ENCODE data around the gene ELF3. TPM values are rescaled to one million over a fixed set of nuclear protein-coding genes. Genes with fewer than 3 reads are reported as not detected.

ELF3 gene
- total and polyA plus RNA-seq, 2 of the 8 experiments (the other 6 are each of a cell fraction or from before 2014, with no cell fraction given), result 17.3 to 25.0 TPM

DNA sequence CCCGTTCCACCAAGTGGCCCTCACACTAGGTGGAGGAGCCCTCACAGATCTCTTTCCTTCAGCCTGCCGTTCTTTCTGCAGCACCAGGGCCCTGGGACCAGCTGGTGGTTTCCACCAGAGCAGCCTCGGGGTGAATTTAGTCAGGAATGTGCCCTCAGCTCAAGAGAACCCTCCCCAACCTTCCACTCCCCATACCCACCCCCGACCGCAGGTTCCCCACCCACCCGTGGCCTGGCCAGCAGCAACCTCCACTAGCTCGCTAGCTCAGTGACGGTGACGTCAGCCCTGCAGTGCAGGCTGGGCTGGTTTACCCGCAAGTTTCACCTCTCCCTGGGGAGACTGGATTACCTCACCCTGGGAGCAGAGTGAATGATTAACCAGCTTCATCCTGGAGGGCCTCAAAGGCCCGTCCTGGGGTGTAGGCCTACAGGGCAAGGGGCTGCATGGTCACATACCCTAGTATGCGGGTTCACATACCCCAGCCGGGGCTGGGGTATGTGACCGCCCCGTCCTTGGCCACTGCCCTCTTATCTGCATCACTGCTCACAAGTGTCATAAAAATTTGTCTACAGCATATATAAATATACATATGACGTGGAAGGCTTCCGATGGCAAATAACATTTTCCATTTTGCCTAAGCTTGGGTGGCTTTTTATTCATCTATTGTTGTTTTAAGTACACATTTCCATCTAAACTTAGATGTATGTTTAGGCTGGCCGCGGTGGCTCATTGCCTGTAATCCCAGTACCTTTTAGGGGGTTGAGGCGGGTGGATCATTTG lies 24.5 kb downstream of the ELF3 start (continued):
- no peak for TF ChIP-seq FOSL1 (IDR thresholded peaks at IDR 0.05; ENCODE audit: insufficient read depth, low read depth, low read length)
- TF ChIP-seq RBBP5 (IDR thresholded peaks at IDR 0.05; ENCODE audit: borderline replicate concordance, low read depth, low read length), result peak; percentile 63; the same call in 1 of the 2 replicates
- peak; percentile 9 for TF ChIP-seq ASH2L (IDR thresholded peaks at IDR 0.05; ENCODE audit: low read length)
- TF ChIP-seq RAD21 (IDR thresholded peaks at IDR 0.05 in 1 of 2, conservative IDR thresholded peaks at IDR 0.05 in 1 of 2; ENCODE audit: low read depth in 2 of 2, low read length in 2 of 2), result no peak
- TF ChIP-seq NANOG (IDR thresholded peaks at IDR 0.05; ENCODE audit: insufficient read depth, low read depth, low read length, poor library complexity, severe bottlenecking), result no peak
- no peak for TF ChIP-seq RFX5 (IDR thresholded peaks at IDR 0.05; ENCODE audit: borderline replicate concordance, low read depth, low read length)
- TF ChIP-seq SP1 (IDR thresholded peaks at IDR 0.05; ENCODE audit: low read depth, low read length), result no peak
- no peak for TF ChIP-seq POLR2A (IDR thresholded peaks at IDR 0.05; ENCODE audit: control extremely low read depth in 1 of 2, low read depth in 2 of 2, low read length in 2 of 2)
- TF ChIP-seq, protein P1, sequence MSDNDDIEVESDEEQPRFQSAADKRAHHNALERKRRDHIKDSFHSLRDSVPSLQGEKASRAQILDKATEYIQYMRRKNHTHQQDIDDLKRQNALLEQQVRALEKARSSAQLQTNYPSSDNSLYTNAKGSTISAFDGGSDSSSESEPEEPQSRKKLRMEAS (IDR thresholded peaks at IDR 0.05), result no peak
- TF ChIP-seq, protein P2, sequence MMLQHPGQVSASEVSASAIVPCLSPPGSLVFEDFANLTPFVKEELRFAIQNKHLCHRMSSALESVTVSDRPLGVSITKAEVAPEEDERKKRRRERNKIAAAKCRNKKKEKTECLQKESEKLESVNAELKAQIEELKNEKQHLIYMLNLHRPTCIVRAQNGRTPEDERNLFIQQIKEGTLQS (IDR thresholded peaks at IDR 0.05; ENCODE audit: insufficient read depth, low read depth, low read length), result no peak
- TF ChIP-seq NRF1 (IDR thresholded peaks at IDR 0.05; ENCODE audit: low read depth, low read length), result no peak
- no peak for TF ChIP-seq RNF2 (IDR thresholded peaks at IDR 0.05; ENCODE audit: borderline replicate concordance, low read depth, low read length, missing control alignments, poor library complexity, severe bottlenecking)
- TF ChIP-seq HDAC2 (IDR thresholded peaks at IDR 0.05; ENCODE audit: borderline replicate concordance in 1 of 2, low read depth in 2 of 2, low read length in 2 of 2), result no peak
